Renal pelvis (tissue), 4 donors: Measurements from ENCODE around the gene KIF5C. TPM values are rescaled to one million over a fixed set of nuclear protein-coding genes. Genes with fewer than 3 reads are reported as not detected.

ENCODE experiments used
- DNase-seq: peaks from one replicate; pipeline ENCODE4 v3.0.0-alpha.2; 2013
- polyA plus RNA-seq, 3 donors: library from polyadenylated mRNA; unstranded; fragments of 120-200 nt; gene quantifications; one replicate each; pipeline ENCODE4 v1.2.1, GENCODE V29; 2013; ENCODE audit not compliant: insufficient read length in 3 of 3

The KIF5C gene
- polyA plus RNA-seq, 3 donors = 4.4 to 4.6 (median 4.4) TPM

- no peak for DNase-seq
Measured at GRCh38 chr2:149015926-149016563, 141.0 kb downstream of the KIF5C start.

DNA sequence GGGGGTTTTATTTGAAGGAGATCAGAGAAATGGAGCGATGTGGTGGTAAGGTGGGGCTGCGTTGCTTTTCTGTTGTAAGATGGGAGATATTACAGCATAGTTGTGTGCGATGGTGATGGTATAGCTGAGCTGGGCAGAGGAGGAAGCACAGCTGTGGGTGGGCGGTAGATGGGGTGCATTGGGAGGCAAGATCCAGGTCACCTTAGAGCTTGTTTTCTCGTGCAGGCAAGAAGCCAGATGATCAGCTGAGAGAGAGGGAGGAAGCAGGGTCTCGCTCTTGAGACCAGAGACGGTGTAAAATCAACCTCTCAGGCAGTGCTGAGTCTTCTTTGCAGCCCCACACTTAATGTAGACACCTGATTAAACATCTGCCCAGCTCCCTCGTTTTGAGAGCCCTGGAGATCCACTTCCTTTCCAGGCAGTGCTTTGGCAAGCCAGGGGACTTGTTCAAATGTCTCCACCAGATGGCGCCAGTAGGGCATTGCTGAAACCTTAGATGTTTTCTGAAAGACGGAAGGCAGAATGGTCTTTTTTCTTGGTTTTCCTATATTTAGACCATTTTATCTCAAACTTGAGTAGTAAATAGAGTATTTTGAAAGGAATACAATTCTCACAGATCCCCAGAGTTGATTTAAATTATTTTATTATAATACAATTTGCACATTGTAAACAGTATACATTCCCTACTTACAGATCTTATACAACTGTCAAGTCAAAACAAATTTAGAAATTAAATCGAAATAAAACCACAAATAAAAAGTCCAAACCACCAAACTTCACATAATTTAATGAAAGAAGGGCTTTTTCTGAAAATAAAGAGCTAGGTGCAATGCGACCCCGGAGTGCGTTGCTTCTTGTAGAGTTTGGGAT, 142.3 kb downstream of the KIF5C start:
- peak; percentile 83 for DNase-seq

DNA sequence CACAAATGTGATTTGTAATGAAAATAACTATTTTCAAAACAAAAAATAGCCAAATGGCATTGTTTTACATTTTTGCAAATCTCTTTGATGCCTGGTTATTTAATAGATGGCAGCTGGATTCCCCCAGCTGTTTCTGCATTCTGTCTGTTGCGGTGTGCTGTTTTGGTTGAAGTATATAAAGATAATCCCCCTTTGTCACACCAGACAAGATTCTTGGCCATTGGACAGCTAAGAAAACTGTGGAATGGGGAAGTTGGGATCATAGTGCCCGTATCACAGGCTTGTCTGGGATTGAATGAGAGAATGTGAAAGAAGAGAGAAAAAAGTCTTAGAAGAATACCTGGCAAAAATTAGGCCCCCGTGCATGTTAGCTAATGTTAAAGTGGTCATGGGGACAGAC, 144.0 kb downstream of the KIF5C start:
- no peak for DNase-seq

DNA sequence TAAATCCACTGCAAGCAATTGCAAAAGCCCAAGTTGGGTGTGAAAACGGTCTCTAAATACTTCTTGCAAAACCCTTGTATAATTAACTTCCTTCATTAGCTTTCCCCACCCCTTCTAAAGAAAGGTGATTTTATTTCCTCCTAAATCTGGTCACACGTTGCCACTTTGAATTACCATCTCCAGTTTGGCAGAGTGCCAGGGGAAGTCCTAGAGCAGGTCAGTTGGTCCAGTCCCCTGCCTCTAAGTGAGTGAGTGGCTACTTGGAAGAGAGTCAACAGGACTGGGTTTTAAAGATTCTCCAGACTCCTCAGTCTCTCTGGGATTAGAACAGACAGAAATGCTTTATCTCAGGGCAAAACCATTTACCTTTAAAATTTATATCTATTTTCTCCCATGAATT, 144.7 kb downstream of the KIF5C start:
- DNase-seq = no peak

GRCh38 chr2:149020432-149020851, 145.4 kb downstream of the KIF5C start:
- no peak for DNase-seq

- DNase-seq = no peak
Measured at GRCh38 chr2:149021271-149021719, 146.3 kb downstream of the KIF5C start.

DNA sequence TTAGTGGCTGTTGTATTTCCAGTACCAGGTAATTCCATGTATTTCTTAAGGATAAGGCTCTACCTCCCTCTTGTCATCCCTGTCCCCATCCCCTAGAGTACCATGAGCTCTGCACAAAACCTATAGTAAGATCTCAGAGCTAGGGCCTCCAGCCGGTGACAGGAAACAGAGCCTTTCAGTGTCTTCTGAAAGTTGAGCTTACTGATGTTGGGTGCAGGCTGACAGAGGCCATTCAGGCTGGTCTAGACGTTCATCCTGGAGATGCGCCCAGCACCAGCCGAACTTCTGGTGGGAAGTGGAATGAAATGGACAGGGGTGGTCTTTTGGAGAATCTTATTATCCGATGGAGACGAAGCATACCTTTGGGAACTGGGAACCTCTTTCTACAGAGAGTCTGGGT, 146.7 kb downstream of the KIF5C start:
- no peak for DNase-seq

DNA sequence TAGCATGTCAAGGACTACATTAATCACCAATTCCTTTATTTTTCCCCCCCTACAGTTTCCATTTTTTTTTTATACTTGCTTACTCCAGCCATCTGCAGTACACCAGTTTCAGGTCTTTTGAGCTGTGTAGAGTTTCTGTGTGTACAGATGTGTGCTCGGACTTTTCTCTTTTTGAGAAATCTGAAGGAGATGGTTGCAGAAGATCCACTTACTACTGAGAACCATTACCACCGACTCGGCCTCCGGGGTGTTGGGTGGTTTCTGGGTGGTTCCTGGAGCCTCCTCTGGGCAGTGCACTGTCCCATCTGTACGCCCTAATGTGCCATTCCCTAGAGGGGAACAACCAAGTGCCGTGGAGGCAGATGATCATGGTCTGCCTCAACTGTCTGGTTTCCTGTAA, 148.1 kb downstream of the KIF5C start:
- DNase-seq = no peak

GRCh38 chr2:149027590-149028250, 152.7 kb downstream of the KIF5C start:
- no peak for DNase-seq

- DNase-seq = no peak
Measured at GRCh38 chr2:149028377-149028776, 153.3 kb downstream of the KIF5C start.

DNA sequence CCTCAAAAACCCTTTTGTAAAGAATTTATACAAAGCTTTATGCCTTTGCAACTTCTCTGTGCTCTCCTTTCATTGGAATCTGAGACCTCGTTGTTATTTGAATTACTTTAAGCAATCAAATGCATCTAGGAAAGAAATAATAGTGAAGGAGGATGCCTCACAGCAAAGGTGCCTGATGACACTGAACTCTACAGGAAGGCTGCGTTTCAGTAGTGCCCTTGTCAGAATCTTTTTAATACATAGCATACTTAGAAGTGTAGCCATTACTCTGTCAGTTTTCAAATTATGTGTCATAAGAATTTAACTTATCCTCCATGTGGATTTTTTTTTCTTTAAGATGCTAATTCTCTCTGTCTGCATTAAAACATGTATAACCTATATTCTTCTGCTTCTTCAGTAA, 153.9 kb downstream of the KIF5C start:
- no peak for DNase-seq

DNA sequence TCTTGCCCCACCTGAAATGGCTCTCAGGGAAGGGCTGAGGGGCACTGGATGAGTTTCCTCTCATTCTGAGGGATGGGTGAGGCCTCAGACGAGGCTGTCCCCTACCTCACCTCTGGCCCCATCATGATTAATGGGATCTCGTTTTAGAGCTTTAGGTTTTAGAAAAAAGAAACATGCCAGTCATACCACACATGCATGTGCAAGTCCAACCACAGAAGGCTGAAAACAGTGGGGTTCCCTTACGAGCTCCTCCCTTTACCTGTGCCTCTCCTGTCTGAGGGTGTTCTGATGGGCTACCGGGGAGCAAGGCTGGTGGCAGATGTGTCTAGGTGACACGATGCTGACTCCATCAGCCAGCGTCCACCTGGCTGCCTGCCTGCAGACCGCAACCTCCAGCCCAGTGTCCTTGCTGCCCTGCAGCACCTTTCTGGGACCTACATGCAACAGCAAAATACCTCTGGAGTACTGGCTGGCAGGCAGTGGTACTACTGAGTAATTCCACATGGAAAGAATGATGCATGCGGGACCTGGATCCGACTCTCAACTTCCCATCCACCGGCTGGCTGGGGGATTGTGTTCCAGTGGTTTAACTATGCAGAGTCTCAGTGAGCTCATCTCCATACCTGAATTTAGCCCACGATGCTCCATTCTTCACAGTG, 154.4 kb downstream of the KIF5C start:
- DNase-seq = no peak

- DNase-seq = no peak
Measured at GRCh38 chr2:149031396-149031795, 156.4 kb downstream of the KIF5C start.

DNA sequence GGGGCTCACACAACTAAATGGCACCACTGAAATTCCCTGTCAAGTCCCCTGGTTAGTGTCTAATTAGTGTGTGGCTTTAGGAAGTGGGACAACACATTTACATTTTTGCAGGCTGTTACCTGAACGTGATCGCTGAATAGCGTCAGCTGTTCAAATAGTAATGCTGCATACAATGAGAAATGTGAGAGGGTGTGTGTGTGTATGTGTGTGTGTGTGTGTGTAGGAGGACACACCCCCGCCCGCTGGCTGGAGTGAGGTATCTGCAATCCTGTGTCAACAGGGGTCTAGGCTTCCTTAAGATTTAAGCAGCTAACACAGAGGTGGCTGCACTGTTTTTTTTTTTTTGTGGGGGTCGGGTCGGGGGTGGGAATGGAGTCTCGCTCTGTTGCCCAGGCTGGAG, 158.7 kb downstream of the KIF5C start:
- DNase-seq = peak; percentile 62

DNA sequence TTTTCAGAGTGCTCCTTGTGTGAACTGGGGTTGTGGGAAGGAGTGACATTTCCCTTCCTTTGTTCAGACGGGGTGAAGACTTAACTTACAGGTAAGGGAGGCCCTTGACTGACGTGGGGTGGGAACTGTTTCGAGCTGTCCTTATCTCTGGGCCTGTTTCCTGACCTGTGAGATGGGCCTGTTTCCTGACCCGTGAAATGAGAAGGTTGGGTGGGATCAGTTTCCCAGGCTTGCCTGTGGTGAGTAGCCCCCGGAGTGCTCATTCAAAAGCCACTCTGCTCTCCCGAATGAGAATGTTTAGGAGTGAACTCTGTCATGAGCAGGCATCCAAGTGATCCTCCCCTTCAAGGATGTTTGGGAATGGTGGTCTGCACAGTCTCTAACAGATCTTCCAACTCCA, 159.4 kb downstream of the KIF5C start:
- DNase-seq = no peak

- DNase-seq = no peak
Measured at GRCh38 chr2:149036507-149037293, 161.7 kb downstream of the KIF5C start.

DNA sequence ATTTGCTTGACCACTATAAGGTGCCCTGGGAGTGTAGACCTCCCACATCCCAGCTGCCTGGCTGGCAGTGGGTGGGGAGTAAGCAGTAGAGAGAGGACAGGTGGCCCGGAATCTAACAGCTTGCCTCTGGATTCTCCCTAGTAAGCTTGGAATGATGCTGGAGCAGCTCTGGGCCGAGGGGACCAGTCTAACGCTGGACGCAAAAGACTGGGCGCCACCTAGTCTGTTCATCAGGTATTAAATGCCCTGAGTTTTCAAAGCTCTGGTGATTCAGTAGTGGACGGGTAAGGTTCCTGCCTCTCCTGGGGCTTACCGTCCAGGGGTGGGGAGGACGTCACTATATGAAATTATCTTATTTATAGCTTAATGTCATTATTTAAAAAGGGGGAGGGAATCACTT, 162.8 kb downstream of the KIF5C start:
- no peak for DNase-seq

DNA sequence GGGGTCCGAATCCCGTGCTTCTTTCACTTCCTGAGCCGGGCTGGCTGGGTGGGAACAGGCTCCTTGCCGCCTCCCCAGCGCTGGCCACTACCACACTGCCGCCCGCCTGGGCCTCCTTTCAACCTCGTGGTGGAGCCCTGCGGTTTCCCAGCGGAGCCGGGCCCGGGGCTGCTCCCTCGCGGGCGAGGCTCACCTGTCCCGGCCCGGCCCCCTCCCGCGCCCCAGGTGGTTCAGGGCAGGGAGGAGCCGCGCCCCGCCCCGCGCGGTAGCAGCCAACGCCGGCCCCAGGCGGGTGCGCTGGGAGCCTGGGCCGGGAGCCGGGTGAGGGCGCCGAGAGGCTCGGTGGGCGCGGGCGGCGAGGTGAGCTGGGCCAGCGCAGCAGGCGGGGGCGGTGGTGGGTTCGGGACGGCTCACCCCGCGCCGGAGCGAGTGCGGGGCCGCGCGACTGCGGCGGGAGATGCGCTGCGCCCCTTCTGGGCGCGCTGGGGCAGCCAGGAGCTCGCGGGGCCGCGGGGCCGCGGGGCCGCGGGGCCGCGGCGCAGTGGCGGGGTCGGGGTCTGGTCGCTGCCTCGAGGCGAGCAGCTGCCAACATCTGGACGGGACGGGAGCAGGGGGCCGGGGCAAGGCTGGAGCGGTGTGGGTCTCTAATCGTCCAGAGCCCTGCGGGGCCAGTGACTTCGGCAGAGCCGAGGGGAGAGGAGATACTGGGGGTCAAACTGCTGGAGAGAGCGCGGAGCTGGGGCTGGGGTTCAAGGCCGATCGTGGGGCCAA, 163.6 kb downstream of the KIF5C start, which contains the start of gene LYPD6B:
Gene LYPD6B (plus strand): TSS at position 258 of the 771 bp plus-strand sequence. CDS start 92,250 bp downstream, outside the sequence.
- no peak for DNase-seq

- DNase-seq = no peak
Measured at GRCh38 chr2:149039213-149039724, 164.2 kb downstream of the KIF5C start.

GRCh38 chr2:149040451-149040850, 165.4 kb downstream of the KIF5C start:
- DNase-seq = no peak
